ENCODE measurements around the gene GCK. TPM values are rescaled to one million over a fixed set of nuclear protein-coding genes. Genes with fewer than 3 reads are reported as not detected.

The GCK gene
- total RNA-seq, 1 experiment from 2014 or later, result not detected

- no peak overlapping the region for H3K27ac ChIP-seq (ENCODE audit: low read length)
- TF ChIP-seq CTCF (conservative IDR thresholded peaks at IDR 0.05; ENCODE audit: low read depth, low read length) (no peak), EZH2phosphoT487 (IDR thresholded peaks at IDR 0.05; ENCODE audit: borderline replicate concordance, low read length) (no peak), EZH2 (IDR thresholded peaks at IDR 0.05; ENCODE audit: low read length, unreplicated experiment) (no peak)
- no peaks in the 10 kb centered on the region for H3F3A ChIP-seq (ENCODE audit: low read length, unreplicated experiment)
- no peaks in the 10 kb centered on the region for H4K20me1 ChIP-seq (ENCODE audit: low read length)
- intact Hi-C loops (cut with micrococcal nuclease), result no loop called here
- POLR2A ChIA-PET (ENCODE audit: unreplicated experiment), result no interaction called here
- no peaks in the 10 kb centered on the region for H3K9me2 ChIP-seq (replicated peaks; ENCODE audit: low read length)
- BruUV-seq (replicated peaks), result no TSS peak
- H3K4me2 ChIP-seq (ENCODE audit: low read length), result no peak overlapping the region
- H3K9ac ChIP-seq (ENCODE audit: low read length), result no peak overlapping the region
- DNase-seq, result no peak
- H3K27me3 ChIP-seq (ENCODE audit: low read length), result no peaks in the 10 kb centered on the region
- no peaks in the 10 kb centered on the region for H3K9me3 ChIP-seq (ENCODE audit: low read length)
- H3K36me3 ChIP-seq (ENCODE audit: low read depth, low read length), result peaks cover 4% of the 10 kb centered on the region; the same call in 1 of the 2 replicates
- CTCF ChIA-PET, result no interaction called here
- H3K4me1 ChIP-seq (ENCODE audit: insufficient read depth, low read length), result no peaks in the 10 kb centered on the region
- ATAC-seq, result no peak
- H2AFZ ChIP-seq (ENCODE audit: low read length), result no peak overlapping the region
- no peak overlapping the region for H3K4me3 ChIP-seq (ENCODE audit: low read length)
- no peaks in the 10 kb centered on the region for H3K79me2 ChIP-seq (ENCODE audit: low read length)
Measured at GRCh38 chr7:44110719-44111635, 78.3 kb downstream of the GCK start.

GRCh38 chr7:44109991-44110390 is 79.2 kb downstream of the GCK start:
- Histone ChIP-seq H3K4me1 (ENCODE audit: insufficient read depth, low read length) (no peaks in the 10 kb centered on the region), H3K4me2 (ENCODE audit: low read length) (no peak overlapping the region), H3K27ac (ENCODE audit: low read length) (no peak overlapping the region), H4K20me1 (ENCODE audit: low read length) (no peaks in the 10 kb centered on the region), H2AFZ (ENCODE audit: low read length) (no peak overlapping the region), H3K79me2 (ENCODE audit: low read length) (no peaks in the 10 kb centered on the region), H3K9me3 (ENCODE audit: low read length) (no peaks in the 10 kb centered on the region), H3K4me3 (ENCODE audit: low read length) (no peak overlapping the region), H3K27me3 (ENCODE audit: low read length) (no peaks in the 10 kb centered on the region), H3K9me2 (replicated peaks; ENCODE audit: low read length) (no peaks in the 10 kb centered on the region), H3K9ac (ENCODE audit: low read length) (no peak overlapping the region), H3K36me3 (ENCODE audit: low read depth, low read length) (peaks cover 3% of the 10 kb centered on the region; the same call in 1 of the 2 replicates), H3F3A (ENCODE audit: low read length, unreplicated experiment) (no peaks in the 10 kb centered on the region)
- TF ChIP-seq EZH2 (IDR thresholded peaks at IDR 0.05; ENCODE audit: low read length, unreplicated experiment) (no peak), CTCF (conservative IDR thresholded peaks at IDR 0.05; ENCODE audit: low read depth, low read length) (no peak), EZH2phosphoT487 (IDR thresholded peaks at IDR 0.05; ENCODE audit: borderline replicate concordance, low read length) (no peak)
- ChIA-PET POLR2A (ENCODE audit: unreplicated experiment) (no interaction called here), CTCF (no interaction called here)
- ATAC-seq (no peak), DNase-seq (no peak)
- no TSS peak for BruUV-seq (replicated peaks)
- intact Hi-C loops (cut with micrococcal nuclease), result no loop called here
